Endothelial cell of umbilical vein (primary cell): Measurements from ENCODE around the gene WDPCP. TPM values are rescaled to one million over a fixed set of nuclear protein-coding genes. Genes with fewer than 3 reads are reported as not detected.

Experiments used
- BruUV-seq: library from RNA; stranded (reverse); fragments of 400-500 nt; replicated peaks from 2 replicates; lab custom pipeline; 2021; lab: Mats Ljungman, UMichigan
- CTCF ChIA-PET: fragments of 300-600, 350-600 bp; sonication (Branson Sonifier 250); formaldehyde crosslinking; loops from one replicate; lab custom pipeline; 2021; ENCODE audit warnings: antibody characterized with exemption, inconsistent platforms; lab: Charles Lee
- POLR2A ChIA-PET: fragments of 300-600, 350-600 bp; sonication (Branson Sonifier 250); formaldehyde crosslinking; loops from one replicate; lab custom pipeline; 2021; ENCODE audit warnings: antibody characterized with exemption, inconsistent platforms; lab: Charles Lee
- DNase-seq: peaks from one replicate; pipeline ENCODE4 v3.0.0-alpha.2; 2011; ENCODE audit warnings: low read depth, low spot score
- FAIRE-seq: peaks from 2 replicates; lab custom pipeline; 2011; peaks lifted over from hg19 to GRCh38; lab: Jason Lieb, UNC
- H2AFZ ChIP-seq: 2 replicates; pipeline ENCODE4 v1.6.0; 2012; ENCODE audit warnings: low read depth, low read length, control low read depth, inconsistent platforms
- H3K27ac ChIP-seq: 2 replicates; pipeline ENCODE4 v1.5.1; 2011; ENCODE audit warnings: low read depth, mild to moderate bottlenecking, control low read depth, low read length, moderate library complexity; ENCODE audit not compliant: insufficient read depth
- H3K27me3 ChIP-seq, 2 experiments: 2 replicates each; pipeline versions ENCODE4 v1.6.0 to v1.6.1; 2011; ENCODE audit warnings: low read length in 2 of 2, mixed read lengths in 1 of 2; ENCODE audit not compliant: control insufficient read depth in 2 of 2, insufficient read depth in 2 of 2
- H3K36me3 ChIP-seq, 2 experiments: 2 replicates in 1 of 2; 3 replicates in 1 of 2; pipeline ENCODE4 v1.5.1; 2011; ENCODE audit warnings: low read length in 2 of 2, mild to moderate bottlenecking in 1 of 2, moderate library complexity in 1 of 2; ENCODE audit not compliant: control insufficient read depth in 2 of 2, insufficient read depth in 2 of 2; ENCODE audit errors: extremely low read depth in 1 of 2
- H3K4me1 ChIP-seq: 3 replicates; pipeline ENCODE4 v1.5.1; 2011; ENCODE audit warnings: mild to moderate bottlenecking, low read length; ENCODE audit not compliant: control insufficient read depth, insufficient read depth; ENCODE audit errors: extremely low read depth
- H3K4me2 ChIP-seq: 2 replicates; pipeline ENCODE4 v1.6.1; 2011; ENCODE audit warnings: low read length, control low read depth, mixed read lengths; ENCODE audit not compliant: insufficient read depth
- H3K4me3 ChIP-seq, 3 experiments: fragments of 200-600 bp in 1 of 3; sonication (generic), shearing (Covaris generic) in 1 of 3; replicated peaks in 1 of 3; 2 replicates each; pipeline ENCODE4 v1.5.1; 2011 to 2016; ENCODE audit warnings: control low read depth in 3 of 3, low read length in 3 of 3, mild to moderate bottlenecking in 2 of 3, inconsistent platforms in 1 of 3, low read depth in 1 of 3, moderate library complexity in 1 of 3; ENCODE audit not compliant: insufficient read depth in 1 of 3
- H3K79me2 ChIP-seq: 2 replicates; pipeline ENCODE4 v1.6.0; 2012; ENCODE audit warnings: low read length, inconsistent platforms; ENCODE audit not compliant: control insufficient read depth, insufficient read depth
- H3K9ac ChIP-seq: replicated peaks from 2 replicates; pipeline ENCODE3; 2011; ENCODE audit warnings: low read length, control low read depth; ENCODE audit not compliant: insufficient read depth; ENCODE audit errors: extremely low read depth
- H3K9me1 ChIP-seq: replicated peaks from 3 replicates; pipeline ENCODE4 v1.6.0; 2011; ENCODE audit warnings: mild to moderate bottlenecking, low read length; ENCODE audit not compliant: control insufficient read depth, insufficient read depth; ENCODE audit errors: extremely low read depth
- H3K9me3 ChIP-seq: replicated peaks from 2 replicates; pipeline ENCODE4 v1.5.1; 2012; ENCODE audit warnings: low read length, inconsistent platforms; ENCODE audit not compliant: control insufficient read depth, insufficient read depth
- H4K20me1 ChIP-seq: replicated peaks from 2 replicates; pipeline ENCODE3; 2011; ENCODE audit warnings: mild to moderate bottlenecking, low read length; ENCODE audit not compliant: control insufficient read depth, insufficient read depth; ENCODE audit errors: extremely low read depth
- EZH2 ChIP-seq: IDR thresholded peaks from 2 replicates; pipeline ENCODE4 v1.6.1; 2012; ENCODE audit warnings: borderline replicate concordance, low read depth, mild to moderate bottlenecking, moderate library complexity, low read length, inconsistent platforms; ENCODE audit not compliant: severe bottlenecking
- FOS ChIP-seq: IDR thresholded peaks from 2 replicates; pipeline ENCODE4 v1.6.1; 2011; ENCODE audit warnings: mild to moderate bottlenecking, low read length, moderate library complexity, borderline replicate concordance; ENCODE audit not compliant: insufficient read depth
- GATA2 ChIP-seq: IDR thresholded peaks from 2 replicates; pipeline ENCODE4 v1.7.0; 2011; ENCODE audit warnings: low read depth, mild to moderate bottlenecking, moderate library complexity, mixed read lengths, low read length; ENCODE audit not compliant: insufficient read length, insufficient read depth
- JUN ChIP-seq: IDR thresholded peaks from 2 replicates; pipeline ENCODE4 v1.6.1; 2011; ENCODE audit warnings: borderline replicate concordance, low read depth; ENCODE audit not compliant: insufficient read length, insufficient read depth
- MAX ChIP-seq: IDR thresholded peaks from 2 replicates; pipeline ENCODE4 v1.6.1; 2011; ENCODE audit not compliant: insufficient read depth, insufficient read length
- MYC ChIP-seq: IDR thresholded peaks from one replicate; pipeline ENCODE4 v1.6.1; 2011; ENCODE audit warnings: mild to moderate bottlenecking, low read depth, low read length
- POLR2A ChIP-seq: IDR thresholded peaks from 2 replicates; pipeline ENCODE4 v1.6.1; 2012; ENCODE audit warnings: low read depth, mild to moderate bottlenecking, control low read depth, low read length
- POLR2AphosphoS5 ChIP-seq: IDR thresholded peaks from 2 replicates; pipeline ENCODE4 v1.6.1; 2012; ENCODE audit warnings: low read depth, mild to moderate bottlenecking, control low read depth, low read length, moderate library complexity; ENCODE audit not compliant: insufficient read depth
- dilution Hi-C: fragments of 300-500 bp; cut with MboI; formaldehyde crosslinking; loops from one replicate; pipeline ENCODE4 v1.15.0; 2019; ENCODE audit warnings: low sequenced_read_pairs; ENCODE audit not compliant: extremely low pct_ligation_motif_present
- intact Hi-C: fragments of 100-400 bp; cut with micrococcal nuclease; formaldehyde crosslinking; loops from one replicate; pipeline ENCODE4 v1.10.0; 2022
- polyA plus RNA-seq, 4 experiments: library from polyadenylated mRNA; depleted of rRNA in 3 of 4; stranded (reverse) in 3 of 4; unstranded in 1 of 4; fragments of >200 nt; gene quantifications; 2 replicates each; pipeline versions ENCODE4 v1.2.1 to v1.2.3, GENCODE V29; 2011 to 2012; ENCODE audit warnings: missing spikeins in 1 of 4
- total RNA-seq: library from RNA; stranded (reverse); gene quantifications from 2 replicates; pipeline ENCODE4 v1.2.3, GENCODE V29; 2021
- TF ChIP-seq, protein P1 (sequence below), 2 donors: IDR thresholded peaks; 1 replicate in 1 of 2; 2 replicates in 1 of 2; pipeline ENCODE4 v1.5.1; 2011; ENCODE audit warnings: low read length in 2 of 2, mild to moderate bottlenecking in 2 of 2, moderate library complexity in 2 of 2, control low read depth in 1 of 2, inconsistent platforms in 1 of 2, low read depth in 1 of 2; ENCODE audit not compliant: insufficient read depth in 1 of 2; ENCODE audit errors: extremely low read depth in 1 of 2

Gene WDPCP
- total and polyA plus RNA-seq, 2 donors (not counting 3 experiments of a cell fraction or from before 2014, with no cell fraction given) = 4.0 to 8.8 TPM

DNA sequence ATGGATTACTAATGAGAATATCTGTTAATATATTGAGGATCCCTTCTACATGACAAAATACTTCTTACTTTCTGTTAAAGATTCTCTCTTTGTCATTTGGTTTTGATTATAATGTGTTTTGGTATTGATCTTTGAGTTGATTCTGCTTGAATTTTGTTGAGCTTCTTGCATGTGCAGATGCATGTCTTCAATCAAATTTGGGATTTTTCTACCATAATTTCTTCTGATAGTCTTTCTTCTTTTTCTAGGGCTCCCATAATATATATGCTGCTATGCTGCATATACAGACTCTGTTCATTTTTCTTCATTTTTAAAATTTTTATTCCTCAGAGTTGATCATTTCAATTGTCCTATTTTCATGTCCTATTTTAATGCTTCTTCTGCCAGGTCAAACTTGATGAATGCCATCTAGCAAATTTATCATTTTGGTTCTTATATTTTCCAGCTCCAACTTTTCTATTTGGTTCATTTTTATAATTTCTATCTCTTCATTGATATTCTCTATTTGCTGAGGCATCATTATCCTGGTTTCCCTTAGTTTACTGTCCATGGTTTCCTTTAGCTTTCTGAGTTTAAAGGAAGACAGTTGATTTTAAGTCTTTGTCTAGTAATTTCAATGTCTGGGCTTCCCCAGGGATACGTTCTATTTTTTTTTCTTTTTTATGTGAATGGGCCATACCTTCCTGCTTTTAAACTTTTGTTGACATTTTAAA, 244.7 kb downstream of the WDPCP start:
- Histone ChIP-seq H3K9me3 (peaks cover 4% of the 10 kb centered on the region), H2AFZ (no peak overlapping the region), H3K36me3 (no peaks in the 10 kb centered on the region), H3K9me1 (no peaks in the 10 kb centered on the region), H3K27me3 (no peaks in the 10 kb centered on the region), H3K4me1 (no peaks in the 10 kb centered on the region), H3K4me2 (no peak overlapping the region), H3K27ac (no peak overlapping the region), H3K9ac (no peak overlapping the region), H3K79me2 (no peaks in the 10 kb centered on the region), H3K4me3 (no peak overlapping the region), H4K20me1 (no peaks in the 10 kb centered on the region)
- DNase-seq (no peak), FAIRE-seq (no peak)
- TF ChIP-seq EZH2 = no peak
- TF ChIP-seq MYC = no peak
- no peak for TF ChIP-seq FOS
- TF ChIP-seq POLR2A = no peak
- no peak for TF ChIP-seq POLR2AphosphoS5
- no peak for TF ChIP-seq JUN
- no peak for TF ChIP-seq GATA2
- TF ChIP-seq, protein P1, sequence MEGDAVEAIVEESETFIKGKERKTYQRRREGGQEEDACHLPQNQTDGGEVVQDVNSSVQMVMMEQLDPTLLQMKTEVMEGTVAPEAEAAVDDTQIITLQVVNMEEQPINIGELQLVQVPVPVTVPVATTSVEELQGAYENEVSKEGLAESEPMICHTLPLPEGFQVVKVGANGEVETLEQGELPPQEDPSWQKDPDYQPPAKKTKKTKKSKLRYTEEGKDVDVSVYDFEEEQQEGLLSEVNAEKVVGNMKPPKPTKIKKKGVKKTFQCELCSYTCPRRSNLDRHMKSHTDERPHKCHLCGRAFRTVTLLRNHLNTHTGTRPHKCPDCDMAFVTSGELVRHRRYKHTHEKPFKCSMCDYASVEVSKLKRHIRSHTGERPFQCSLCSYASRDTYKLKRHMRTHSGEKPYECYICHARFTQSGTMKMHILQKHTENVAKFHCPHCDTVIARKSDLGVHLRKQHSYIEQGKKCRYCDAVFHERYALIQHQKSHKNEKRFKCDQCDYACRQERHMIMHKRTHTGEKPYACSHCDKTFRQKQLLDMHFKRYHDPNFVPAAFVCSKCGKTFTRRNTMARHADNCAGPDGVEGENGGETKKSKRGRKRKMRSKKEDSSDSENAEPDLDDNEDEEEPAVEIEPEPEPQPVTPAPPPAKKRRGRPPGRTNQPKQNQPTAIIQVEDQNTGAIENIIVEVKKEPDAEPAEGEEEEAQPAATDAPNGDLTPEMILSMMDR (IDR thresholded peaks at IDR 0.05; ENCODE audit: extremely low read depth in 1 of 2, insufficient read depth in 1 of 2, low read depth in 1 of 2, low read length in 2 of 2) = no peak
- TF ChIP-seq MAX = no peak
- dilution Hi-C loops (no loop called here), intact Hi-C loops (no loop called here)
- no TSS peak for BruUV-seq
- ChIA-PET CTCF (no interaction called here), POLR2A (interaction anchor here (0.7 kb wide), 1 partner anchor 154 kb away, joined by 3 read pairs; no protein-coding TSS in a partner anchor)
